HG03039 (cell line): ENCODE data around the gene GPC6.

ENCODE experiments used
- ATAC-seq: cut with Tn5 transposase; IDR thresholded peaks from one replicate; pipeline ENCODE4 v1.9.1; 2021; ENCODE audit warnings: mild to moderate bottlenecking, moderate library complexity; ENCODE audit not compliant: unreplicated experiment

The GPC6 gene

GRCh38 chr13:93811738-93812112, 585.1 kb downstream of the GPC6 start:
- ATAC-seq = no peak

- ATAC-seq = no peak
Observed at GRCh38 chr13:93814658-93815057, 588.1 kb downstream of the GPC6 start.

DNA sequence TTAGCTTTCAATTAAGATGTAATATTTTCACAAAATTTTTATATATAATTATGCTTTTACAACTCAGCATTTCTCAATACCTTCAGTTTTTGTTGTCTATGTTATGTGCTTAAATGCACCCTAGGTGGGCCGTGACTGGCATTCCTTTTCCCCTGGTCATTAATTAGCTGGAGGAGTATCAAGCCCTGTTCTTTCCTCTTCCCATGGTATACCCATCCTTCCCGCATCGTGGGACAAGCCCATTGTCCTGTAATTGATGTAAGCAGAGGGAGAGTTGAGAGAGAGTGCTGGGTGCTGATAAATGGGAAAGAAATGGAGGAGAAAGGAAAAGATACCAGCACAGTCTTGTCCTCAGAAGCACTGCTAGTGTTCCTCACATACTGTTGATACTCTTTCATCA, 591.7 kb downstream of the GPC6 start:
- no peak for ATAC-seq

DNA sequence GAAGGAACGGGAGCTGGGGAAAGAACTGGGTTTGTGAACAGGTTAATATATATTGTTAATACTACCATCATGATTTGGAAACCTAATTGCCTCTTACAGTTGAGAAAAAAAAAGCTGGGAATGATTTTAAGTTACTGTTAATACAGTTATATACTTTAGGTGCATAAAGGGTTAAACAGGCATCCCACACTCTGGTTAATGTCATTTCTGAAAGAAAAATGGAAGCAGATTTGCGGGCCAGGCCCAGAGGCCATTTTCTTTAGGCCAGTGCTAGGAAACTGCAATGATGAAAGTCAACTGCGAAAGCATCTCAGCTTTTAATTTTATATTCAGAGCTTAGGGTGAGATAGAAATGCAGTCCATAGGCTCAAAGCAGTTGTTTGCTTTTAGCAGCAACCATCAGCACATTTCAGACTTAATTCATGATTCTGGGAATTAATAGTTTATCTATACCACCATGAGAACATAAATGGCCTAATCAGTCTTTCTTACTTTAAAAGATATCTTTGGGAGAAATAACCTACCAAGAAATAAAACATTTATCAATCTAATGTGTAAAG, 592.8 kb downstream of the GPC6 start:
- no peak for ATAC-seq

DNA sequence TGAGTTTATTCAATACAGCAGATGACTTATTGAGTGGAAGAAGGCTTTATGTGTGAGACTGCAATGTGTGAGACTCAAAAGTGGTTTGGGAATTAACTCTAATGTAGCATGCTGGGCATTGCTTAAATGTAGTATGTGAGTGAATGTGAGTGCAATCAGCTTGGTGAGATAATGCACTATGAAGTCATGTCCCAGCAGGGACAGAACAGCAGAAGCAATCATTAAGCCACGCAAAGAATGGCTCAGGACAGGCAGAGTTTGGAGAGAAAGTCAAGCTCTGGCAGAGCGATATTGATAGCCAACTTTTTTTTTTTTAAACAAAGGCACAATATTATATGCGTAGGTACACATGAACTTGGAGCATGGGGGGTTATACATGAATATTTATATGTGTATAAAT, 597.7 kb downstream of the GPC6 start:
- ATAC-seq = no peak

DNA sequence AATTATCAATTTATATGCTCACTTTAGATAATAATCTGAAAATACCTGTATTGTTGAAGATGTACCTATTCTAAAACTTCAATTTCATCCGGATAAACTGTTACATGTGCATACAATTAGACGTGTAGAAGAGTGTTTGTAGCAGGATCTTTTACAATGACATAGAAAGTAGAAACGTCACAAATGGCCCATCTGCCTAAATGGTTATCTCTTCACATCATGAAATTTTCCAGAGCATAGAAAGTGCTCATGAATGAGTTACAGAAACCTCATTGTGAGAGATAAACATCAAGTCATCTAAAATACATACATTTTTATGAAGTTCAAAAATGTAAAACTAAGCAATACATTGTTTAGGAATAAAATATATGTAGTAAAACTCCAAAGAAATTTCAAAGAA, 607.4 kb downstream of the GPC6 start:
- ATAC-seq = no peak

DNA sequence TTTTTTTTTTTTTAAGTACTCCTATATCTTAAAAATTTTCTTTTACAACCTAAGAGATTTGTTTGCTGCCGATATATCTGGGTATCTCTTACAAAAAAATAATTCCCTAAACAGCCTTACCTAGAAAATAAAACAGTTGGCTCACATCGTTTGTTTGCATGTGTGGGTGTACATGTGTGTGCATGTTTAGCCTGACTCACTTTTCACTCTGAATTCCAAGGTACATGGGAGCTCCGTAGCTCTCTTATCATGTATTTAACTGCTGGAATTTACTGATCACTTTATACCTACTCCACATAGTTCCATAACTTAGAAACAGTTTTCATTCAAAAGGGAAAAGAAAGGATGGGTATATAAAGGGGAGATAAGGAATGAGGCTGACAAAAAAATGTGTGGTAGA, 616.5 kb downstream of the GPC6 start:
- ATAC-seq = no peak

DNA sequence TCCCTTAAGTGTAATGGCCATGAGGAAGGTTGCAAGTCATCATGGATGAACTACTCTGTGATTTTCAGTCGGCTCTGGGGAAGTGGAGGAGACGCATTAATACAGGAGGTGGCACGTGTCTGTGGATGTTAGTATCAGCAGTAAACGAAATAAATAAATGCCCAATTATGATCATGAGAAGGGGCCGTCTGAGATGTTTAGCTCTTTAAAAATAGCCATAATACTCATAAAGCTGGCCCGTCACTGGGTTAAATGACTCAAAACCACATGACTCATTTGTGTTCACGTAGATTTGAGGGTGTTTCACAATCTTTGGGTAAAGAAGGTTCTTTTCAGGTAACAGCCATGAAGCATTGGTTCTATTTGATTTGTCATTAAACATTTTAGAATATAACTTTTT, 620.6 kb downstream of the GPC6 start:
- no peak for ATAC-seq

DNA sequence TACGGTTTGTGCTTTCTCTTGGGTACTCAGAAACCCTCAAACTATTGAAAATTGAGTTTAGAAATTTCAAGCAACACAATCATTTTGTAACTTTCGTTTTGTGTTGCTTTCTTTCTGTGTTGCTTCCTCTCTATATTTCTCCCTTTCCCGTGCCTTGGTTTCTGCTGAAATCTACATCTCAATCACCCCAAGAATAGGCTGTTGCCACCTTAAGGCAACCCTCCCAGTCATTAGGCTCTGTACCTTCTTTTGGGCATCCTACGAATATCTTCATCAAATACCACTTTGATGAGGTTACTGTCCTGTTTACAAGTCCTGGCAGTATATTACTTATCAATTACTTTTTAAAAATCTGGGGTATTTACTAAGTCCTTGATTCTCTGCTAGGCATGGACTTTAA, 621.6 kb downstream of the GPC6 start:
- no peak for ATAC-seq

GRCh38 chr13:93851236-93851635, 624.6 kb downstream of the GPC6 start:
- ATAC-seq = no peak

DNA sequence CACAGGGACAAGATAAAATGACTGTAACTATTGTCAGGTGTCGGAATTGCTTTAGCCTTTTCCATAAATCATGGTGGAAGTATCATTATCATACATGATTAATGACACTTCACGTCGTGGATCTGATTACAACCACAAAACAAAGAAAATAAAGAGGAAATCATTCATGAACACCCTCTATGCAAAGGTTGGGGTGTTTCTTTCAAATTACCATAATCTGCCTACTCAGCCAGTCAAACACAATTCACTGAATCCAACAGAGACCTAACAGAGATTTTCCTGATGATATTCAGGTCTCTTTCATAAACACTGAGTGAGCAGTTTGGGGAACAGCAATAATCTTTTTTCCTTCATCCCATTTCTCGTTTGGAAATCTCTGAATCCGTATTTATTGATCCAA, 627.3 kb downstream of the GPC6 start:
- ATAC-seq = no peak

DNA sequence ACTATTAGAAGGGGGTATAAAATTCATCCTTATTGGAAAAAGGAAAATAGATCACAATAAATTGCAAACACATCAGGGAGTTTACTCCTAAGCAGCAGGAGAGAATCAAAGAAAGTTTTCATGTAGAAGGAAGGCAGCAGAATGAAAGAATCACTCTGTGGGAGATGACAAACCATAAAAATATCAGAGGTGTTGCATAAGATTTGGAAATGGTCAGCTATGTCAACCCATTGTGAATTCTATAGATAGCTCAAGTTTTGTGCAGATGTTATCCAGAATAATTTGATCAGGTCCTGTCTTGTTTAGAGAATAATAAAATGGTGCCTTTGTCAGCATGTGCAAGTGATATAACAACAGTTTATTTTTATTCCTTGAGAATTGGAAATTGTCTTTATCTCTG, 630.5 kb downstream of the GPC6 start:
- no peak for ATAC-seq

DNA sequence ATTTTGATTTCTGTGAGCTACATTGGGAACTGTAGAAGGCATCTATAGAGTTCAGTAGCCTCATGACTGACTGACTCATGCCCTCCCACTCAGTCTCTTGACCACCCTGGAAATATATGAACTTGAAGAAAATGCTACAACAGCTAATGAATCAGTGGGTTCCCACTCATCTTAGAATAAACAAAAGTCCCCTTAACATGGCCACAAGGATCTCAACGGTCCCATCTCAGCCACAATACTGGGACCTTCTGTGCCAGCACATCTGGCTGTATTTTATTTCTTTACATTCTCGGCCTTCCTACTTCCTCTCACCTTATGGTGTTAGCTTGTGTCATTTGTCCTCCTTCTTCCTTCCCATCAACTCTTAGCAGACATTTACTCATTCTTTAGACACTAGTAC, 633.1 kb downstream of the GPC6 start:
- no peak for ATAC-seq

DNA sequence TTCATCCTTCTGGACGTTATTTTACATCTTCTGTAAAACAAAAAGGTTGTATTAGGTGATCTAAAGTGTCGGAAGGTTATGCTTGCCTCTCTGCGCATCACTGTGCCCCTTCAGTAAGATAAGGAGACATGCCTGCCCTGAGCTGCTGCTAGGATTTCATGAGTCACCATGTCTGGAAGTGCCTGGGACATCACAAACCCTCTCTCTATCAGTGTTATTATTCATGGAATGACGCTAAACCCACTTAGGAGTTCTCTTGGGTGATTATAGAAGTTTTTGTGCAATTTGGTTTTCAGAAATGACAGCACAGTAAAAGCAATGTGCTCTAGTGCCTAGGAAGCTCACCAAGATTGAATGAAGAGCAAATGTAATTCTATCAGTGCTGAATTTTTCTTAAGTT, 635.2 kb downstream of the GPC6 start:
- ATAC-seq = no peak

GRCh38 chr13:93862259-93862658, 635.7 kb downstream of the GPC6 start:
- ATAC-seq = no peak

DNA sequence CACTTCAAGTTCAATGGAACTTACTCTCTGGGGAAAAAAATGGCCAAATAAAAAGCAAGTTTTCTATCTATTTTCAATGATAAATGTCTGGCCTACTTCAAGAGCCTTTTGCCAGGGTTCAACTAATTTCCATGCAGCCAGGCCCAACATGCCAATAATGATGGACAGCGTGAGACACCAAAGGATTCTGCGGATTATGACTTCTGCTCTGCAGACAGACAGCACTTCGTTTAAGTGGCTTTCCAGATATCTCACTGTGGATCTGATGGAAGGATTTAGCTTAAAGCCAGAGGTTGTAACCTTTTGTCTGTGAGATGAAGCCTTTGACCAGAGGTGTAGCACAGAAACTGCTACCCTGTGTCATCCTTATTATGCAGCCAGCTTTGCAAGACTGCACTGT, 638.6 kb downstream of the GPC6 start:
- no peak for ATAC-seq

- no peak for ATAC-seq
Observed at GRCh38 chr13:93867481-93867880, 640.9 kb downstream of the GPC6 start.

- ATAC-seq = no peak
Observed at GRCh38 chr13:93872376-93872775, 645.8 kb downstream of the GPC6 start.

- ATAC-seq = no peak
Observed at GRCh38 chr13:93872786-93873347, 646.3 kb downstream of the GPC6 start.

DNA sequence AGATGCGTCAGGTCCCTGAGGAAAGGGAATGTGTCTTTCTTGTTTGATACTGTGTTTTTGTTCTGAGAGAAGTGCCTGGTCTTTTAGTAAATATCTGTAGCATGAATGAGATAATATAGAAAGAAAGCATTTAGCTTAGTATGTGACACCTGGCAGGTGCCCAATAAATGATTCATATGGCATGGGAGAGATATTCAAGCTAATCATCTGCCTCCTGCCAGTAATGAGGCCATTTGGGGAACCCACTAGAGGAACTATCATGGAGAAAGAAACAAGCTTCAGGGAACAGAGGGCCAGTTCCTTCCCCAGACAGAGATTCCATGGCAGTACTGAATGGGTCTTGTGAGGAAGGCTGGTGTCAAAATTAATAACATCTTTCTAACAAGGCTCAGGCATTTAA, 648.9 kb downstream of the GPC6 start:
- ATAC-seq = no peak

GRCh38 chr13:93876236-93876635, 649.6 kb downstream of the GPC6 start:
- no peak for ATAC-seq

- no peak for ATAC-seq
Observed at GRCh38 chr13:93878675-93879074, 652.1 kb downstream of the GPC6 start.

DNA sequence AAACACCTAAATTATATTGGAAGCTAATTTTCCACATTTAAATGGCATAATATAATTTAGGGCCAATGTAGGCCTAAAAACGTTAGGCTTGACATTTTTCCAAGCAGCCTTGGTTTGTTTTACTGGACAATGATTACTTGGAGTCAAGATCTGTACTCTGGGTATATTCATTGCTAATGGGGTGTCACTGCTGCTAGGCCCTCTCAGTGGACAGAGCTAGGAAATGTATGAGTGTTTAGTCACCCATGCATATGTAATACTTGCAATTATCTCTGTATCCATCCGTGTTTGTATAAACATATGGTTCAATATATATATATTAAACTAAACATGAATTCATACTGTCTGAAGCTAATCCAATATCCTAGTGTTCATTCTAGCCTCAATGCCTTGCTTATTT, 654.8 kb downstream of the GPC6 start:
- ATAC-seq = no peak
